OCI-LY3 (cell line): ENCODE results near the gene NDUFB8.

Experiments
- EZH2phosphoT487 ChIP-seq: fragments of 200-600 bp; shearing (Covaris generic); IDR thresholded peaks from 2 replicates; pipeline ENCODE4 v1.6.1; 2018; ENCODE audit warnings: antibody characterized with exemption, mixed run types, low read depth
- TF ChIP-seq, protein P1 (sequence below): fragments of 200-600, 300-600 bp; sonication (generic); IDR thresholded peaks from 2 replicates; pipeline ENCODE4 v1.5.1; 2014; ENCODE audit warnings: antibody characterized with exemption, low read length, low read depth

DNA sequence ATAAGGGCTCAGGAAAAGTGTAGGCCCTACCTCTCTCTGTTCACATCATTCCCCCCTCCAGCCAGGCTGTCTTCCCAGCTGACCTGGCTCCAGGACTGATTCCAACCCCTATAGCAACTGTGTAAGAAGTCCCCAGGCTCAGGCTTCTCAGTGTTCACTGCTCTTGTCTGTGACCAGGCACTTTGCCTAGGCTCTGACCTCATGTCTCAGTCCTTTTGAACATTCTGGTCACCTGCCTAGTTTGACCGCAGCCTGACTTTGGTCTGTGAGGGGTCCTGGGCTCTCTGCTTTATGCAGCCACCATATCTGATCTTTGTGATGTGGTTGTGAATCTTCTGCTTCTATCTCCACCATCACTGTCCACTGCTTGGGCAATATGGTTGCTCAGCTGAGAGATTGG is 30.6 kb upstream of the NDUFB8 start:
- TF ChIP-seq, protein P1, sequence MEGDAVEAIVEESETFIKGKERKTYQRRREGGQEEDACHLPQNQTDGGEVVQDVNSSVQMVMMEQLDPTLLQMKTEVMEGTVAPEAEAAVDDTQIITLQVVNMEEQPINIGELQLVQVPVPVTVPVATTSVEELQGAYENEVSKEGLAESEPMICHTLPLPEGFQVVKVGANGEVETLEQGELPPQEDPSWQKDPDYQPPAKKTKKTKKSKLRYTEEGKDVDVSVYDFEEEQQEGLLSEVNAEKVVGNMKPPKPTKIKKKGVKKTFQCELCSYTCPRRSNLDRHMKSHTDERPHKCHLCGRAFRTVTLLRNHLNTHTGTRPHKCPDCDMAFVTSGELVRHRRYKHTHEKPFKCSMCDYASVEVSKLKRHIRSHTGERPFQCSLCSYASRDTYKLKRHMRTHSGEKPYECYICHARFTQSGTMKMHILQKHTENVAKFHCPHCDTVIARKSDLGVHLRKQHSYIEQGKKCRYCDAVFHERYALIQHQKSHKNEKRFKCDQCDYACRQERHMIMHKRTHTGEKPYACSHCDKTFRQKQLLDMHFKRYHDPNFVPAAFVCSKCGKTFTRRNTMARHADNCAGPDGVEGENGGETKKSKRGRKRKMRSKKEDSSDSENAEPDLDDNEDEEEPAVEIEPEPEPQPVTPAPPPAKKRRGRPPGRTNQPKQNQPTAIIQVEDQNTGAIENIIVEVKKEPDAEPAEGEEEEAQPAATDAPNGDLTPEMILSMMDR = no peak
- no peak for TF ChIP-seq EZH2phosphoT487
